ENCODE measurements around the gene WDR48. TPM values are rescaled to one million over a fixed set of nuclear protein-coding genes. Genes with fewer than 3 reads are reported as not detected.

WDR48 gene
- polyA plus RNA-seq, 1 donor (not counting 4 experiments of a cell fraction or from before 2014, with no cell fraction given) = 29.7 TPM

DNA sequence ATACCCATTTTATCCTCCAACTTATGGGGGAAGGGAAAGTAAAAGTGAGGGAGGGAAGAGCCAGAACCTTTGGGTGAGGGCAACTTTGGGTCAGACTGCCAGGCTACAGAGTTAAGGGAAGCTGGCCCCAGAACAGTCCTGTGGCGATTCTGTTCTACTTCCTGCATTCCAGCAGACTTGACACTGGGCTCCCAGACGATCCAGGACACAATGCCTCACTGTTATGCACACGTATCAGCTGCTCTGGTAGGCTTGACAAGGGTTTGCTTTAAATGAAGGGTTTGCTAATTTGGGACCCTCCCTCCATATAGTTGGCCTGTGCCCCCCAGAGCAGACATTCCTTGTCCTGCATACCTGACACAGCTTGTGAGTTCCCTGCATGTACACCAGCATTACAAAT, 45.0 kb downstream of the WDR48 start:
- no peak overlapping the region for H3K4me2 ChIP-seq (ENCODE audit: control insufficient read depth, extremely low read depth, insufficient read depth, low read depth, low read length)
- DNase-seq (ENCODE audit: low read depth, low spot score) (no peak), FAIRE-seq (no peak)
- dilution Hi-C loops (cut with MboI; ENCODE audit: extremely low pct_ligation_motif_present, low sequenced_read_pairs) = no loop called here
- no peaks in the 10 kb centered on the region for H3K4me1 ChIP-seq (ENCODE audit: control insufficient read depth, extremely low read depth, insufficient read depth, low read length)
- no peaks in the 10 kb centered on the region for H3K79me2 ChIP-seq (ENCODE audit: control insufficient read depth, insufficient read depth, low read length)
- no peak overlapping the region for H3K4me3 ChIP-seq (ENCODE audit: control insufficient read depth in 2 of 3, extremely low read depth in 1 of 3, insufficient read depth in 2 of 3, low read depth in 1 of 3, low read length in 3 of 3)
- peaks cover 3% of the 10 kb centered on the region for H4K20me1 ChIP-seq (ENCODE audit: control insufficient read depth, extremely low read depth, insufficient read depth, low read length)
- no peak overlapping the region for H3K27ac ChIP-seq (ENCODE audit: control insufficient read depth, insufficient read depth, low read length)
- no peaks in the 10 kb centered on the region for H3K27me3 ChIP-seq (ENCODE audit: control insufficient read depth, extremely low read depth, insufficient read depth, low read length)
- no peaks in the 10 kb centered on the region for H3K9me3 ChIP-seq (ENCODE audit: control insufficient read depth, low read depth, low read length)
- no peak overlapping the region for H3K9ac ChIP-seq (ENCODE audit: control insufficient read depth, extremely low read depth, insufficient read depth, low read length)
- H2AFZ ChIP-seq (ENCODE audit: control insufficient read depth, low read length) = no peak overlapping the region
- H3K36me3 ChIP-seq (ENCODE audit: control insufficient read depth in 2 of 2, extremely low read depth in 1 of 2, insufficient read depth in 2 of 2, low read length in 2 of 2) = peaks cover 31 to 37% of the 10 kb centered on the region in 2 experiments
- no peaks in the 10 kb centered on the region for H3K9me1 ChIP-seq (ENCODE audit: control insufficient read depth, extremely low read depth, insufficient read depth, low read length)
- TF ChIP-seq, protein P1, sequence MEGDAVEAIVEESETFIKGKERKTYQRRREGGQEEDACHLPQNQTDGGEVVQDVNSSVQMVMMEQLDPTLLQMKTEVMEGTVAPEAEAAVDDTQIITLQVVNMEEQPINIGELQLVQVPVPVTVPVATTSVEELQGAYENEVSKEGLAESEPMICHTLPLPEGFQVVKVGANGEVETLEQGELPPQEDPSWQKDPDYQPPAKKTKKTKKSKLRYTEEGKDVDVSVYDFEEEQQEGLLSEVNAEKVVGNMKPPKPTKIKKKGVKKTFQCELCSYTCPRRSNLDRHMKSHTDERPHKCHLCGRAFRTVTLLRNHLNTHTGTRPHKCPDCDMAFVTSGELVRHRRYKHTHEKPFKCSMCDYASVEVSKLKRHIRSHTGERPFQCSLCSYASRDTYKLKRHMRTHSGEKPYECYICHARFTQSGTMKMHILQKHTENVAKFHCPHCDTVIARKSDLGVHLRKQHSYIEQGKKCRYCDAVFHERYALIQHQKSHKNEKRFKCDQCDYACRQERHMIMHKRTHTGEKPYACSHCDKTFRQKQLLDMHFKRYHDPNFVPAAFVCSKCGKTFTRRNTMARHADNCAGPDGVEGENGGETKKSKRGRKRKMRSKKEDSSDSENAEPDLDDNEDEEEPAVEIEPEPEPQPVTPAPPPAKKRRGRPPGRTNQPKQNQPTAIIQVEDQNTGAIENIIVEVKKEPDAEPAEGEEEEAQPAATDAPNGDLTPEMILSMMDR (optimal IDR thresholded peaks at IDR 0.05 in 1 of 3, IDR thresholded peaks at IDR 0.05 in 1 of 3, conservative IDR thresholded peaks at IDR 0.05 in 1 of 3; ENCODE audit: extremely low read depth in 1 of 3, insufficient read depth in 2 of 3, low read length in 3 of 3) = no peak
- no peak for TF ChIP-seq EZH2 (IDR thresholded peaks at IDR 0.05; ENCODE audit: low read length)

DNA sequence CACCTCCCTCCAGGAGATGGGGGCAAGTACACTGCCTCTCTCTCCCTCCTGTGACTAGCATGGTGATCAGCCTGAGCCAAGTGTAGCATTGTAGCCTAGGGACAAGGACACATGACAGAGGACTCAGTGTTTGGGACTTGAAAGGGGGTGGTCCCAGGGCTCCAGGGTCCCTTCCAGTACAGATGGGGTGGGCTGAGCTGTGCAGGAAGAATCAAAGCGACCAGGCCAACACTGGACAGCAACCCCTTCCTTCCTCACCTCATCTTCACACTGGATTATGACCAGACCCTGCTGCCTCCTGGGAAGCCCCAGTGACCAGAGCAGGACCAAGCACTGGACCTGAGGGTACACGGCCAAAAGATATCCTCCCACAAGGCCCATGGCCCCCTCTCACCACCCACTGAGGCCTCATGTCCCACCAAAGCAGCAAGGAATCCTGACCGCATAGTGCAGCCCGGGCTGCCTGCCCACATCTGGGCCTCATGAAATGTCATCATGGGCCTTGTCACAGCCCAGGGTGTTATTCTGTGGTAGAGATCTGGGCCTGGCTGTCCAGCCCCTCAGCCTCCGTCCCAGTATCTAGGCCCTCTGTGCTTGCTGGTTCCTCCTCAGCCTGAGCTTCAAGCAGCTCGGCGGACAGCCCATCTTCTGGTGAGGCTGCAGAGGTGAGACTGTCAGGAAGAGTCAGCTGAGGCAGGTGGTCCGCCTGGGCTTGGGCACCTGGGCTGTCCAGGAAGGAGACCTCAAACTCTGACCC, 46.1 kb downstream of the WDR48 start:
- H3K4me1 ChIP-seq (ENCODE audit: control insufficient read depth, extremely low read depth, insufficient read depth, low read length) = no peaks in the 10 kb centered on the region
- dilution Hi-C loops (cut with MboI; ENCODE audit: extremely low pct_ligation_motif_present, low sequenced_read_pairs) = no loop called here
- no peaks in the 10 kb centered on the region for H3K9me3 ChIP-seq (ENCODE audit: control insufficient read depth, low read depth, low read length)
- peaks cover 3% of the 10 kb centered on the region for H3K79me2 ChIP-seq (ENCODE audit: control insufficient read depth, insufficient read depth, low read length)
- H4K20me1 ChIP-seq (ENCODE audit: control insufficient read depth, extremely low read depth, insufficient read depth, low read length) = peaks cover 3% of the 10 kb centered on the region
- peaks cover 31 to 36% of the 10 kb centered on the region in 2 experiments for H3K36me3 ChIP-seq (ENCODE audit: control insufficient read depth in 2 of 2, extremely low read depth in 1 of 2, insufficient read depth in 2 of 2, low read length in 2 of 2)
- DNase-seq (ENCODE audit: low read depth, low spot score) = no peak
- no peak overlapping the region for H3K9ac ChIP-seq (ENCODE audit: control insufficient read depth, extremely low read depth, insufficient read depth, low read length)
- H3K27me3 ChIP-seq (ENCODE audit: control insufficient read depth, extremely low read depth, insufficient read depth, low read length) = no peaks in the 10 kb centered on the region
- no peak overlapping the region for H3K4me3 ChIP-seq (ENCODE audit: control insufficient read depth in 2 of 3, extremely low read depth in 1 of 3, insufficient read depth in 2 of 3, low read depth in 1 of 3, low read length in 3 of 3)
- H3K9me1 ChIP-seq (ENCODE audit: control insufficient read depth, extremely low read depth, insufficient read depth, low read length) = no peaks in the 10 kb centered on the region
- no peak overlapping the region for H2AFZ ChIP-seq (ENCODE audit: control insufficient read depth, low read length)
- no peak overlapping the region for H3K27ac ChIP-seq (ENCODE audit: control insufficient read depth, insufficient read depth, low read length)
- H3K4me2 ChIP-seq (ENCODE audit: control insufficient read depth, extremely low read depth, insufficient read depth, low read depth, low read length) = no peak overlapping the region
- TF ChIP-seq, protein P1 (optimal IDR thresholded peaks at IDR 0.05 in 1 of 3, IDR thresholded peaks at IDR 0.05 in 1 of 3, conservative IDR thresholded peaks at IDR 0.05 in 1 of 3; ENCODE audit: extremely low read depth in 1 of 3, insufficient read depth in 2 of 3, low read length in 3 of 3) = no peak
- no peak for TF ChIP-seq EZH2 (IDR thresholded peaks at IDR 0.05; ENCODE audit: low read length)
- FAIRE-seq = no peak
